H1 (cell line): ENCODE data around the gene CD52. TPM values are rescaled to one million over a fixed set of nuclear protein-coding genes. Genes with fewer than 3 reads are reported as not detected.

Source experiments
- CHD2 ChIP-seq: IDR thresholded peaks from 2 replicates; pipeline ENCODE4 v1.6.1; 2012; ENCODE audit warnings: low read length, improper control_type of control experiment
- FOSL1 ChIP-seq: IDR thresholded peaks from 2 replicates; pipeline ENCODE4 v1.6.1; 2011; ENCODE audit warnings: mild to moderate bottlenecking, low read depth, low read length, moderate library complexity; ENCODE audit not compliant: insufficient read depth
- GTF2F1 ChIP-seq: IDR thresholded peaks from 2 replicates; pipeline ENCODE4 v1.6.1; 2012; ENCODE audit warnings: low read depth, low read length, improper control_type of control experiment, borderline replicate concordance
- RXRA ChIP-seq: IDR thresholded peaks from 2 replicates; pipeline ENCODE4 v1.6.1; 2011; ENCODE audit warnings: low read depth, mild to moderate bottlenecking, low read length, moderate library complexity; ENCODE audit not compliant: insufficient read depth
- SIRT6 ChIP-seq: IDR thresholded peaks from one replicate; pipeline ENCODE4 v1.7.1; 2012; ENCODE audit warnings: low read length, inconsistent platforms
- TCF12 ChIP-seq: IDR thresholded peaks from 2 replicates; pipeline ENCODE4 v1.6.1; 2011; ENCODE audit warnings: low read depth, mild to moderate bottlenecking, low read length
- polyA plus RNA-seq, 7 experiments: library from polyadenylated mRNA; depleted of rRNA in 3 of 7; stranded (reverse) in 5 of 7; unstranded in 2 of 7; fragments of >200 nt in 5 of 7; fragments of 200-250 nt in 2 of 7; gene quantifications; 1 replicate in 5 of 7; 2 replicates in 1 of 7; 4 replicates in 1 of 7; pipeline versions ENCODE4 v1.2.1 to v1.2.3, GENCODE V29; 2011 to 2013; ENCODE audit warnings: missing spikeins in 2 of 7, mixed read lengths in 2 of 7
- total RNA-seq: library from RNA; stranded (reverse); fragmentation: NEBNext Ultra II Directional; extraction: Animal tissue kit (Norgen Biotek cat#: 25700); gene quantifications from 2 replicates; pipeline ENCODE4 v1.2.1, GENCODE V29; 2021

CD52 gene
- total and polyA plus RNA-seq, 2 of the 8 experiments (the other 6 are each of a cell fraction or from before 2014, with no cell fraction given) = 2.4 to 3.1 TPM

DNA sequence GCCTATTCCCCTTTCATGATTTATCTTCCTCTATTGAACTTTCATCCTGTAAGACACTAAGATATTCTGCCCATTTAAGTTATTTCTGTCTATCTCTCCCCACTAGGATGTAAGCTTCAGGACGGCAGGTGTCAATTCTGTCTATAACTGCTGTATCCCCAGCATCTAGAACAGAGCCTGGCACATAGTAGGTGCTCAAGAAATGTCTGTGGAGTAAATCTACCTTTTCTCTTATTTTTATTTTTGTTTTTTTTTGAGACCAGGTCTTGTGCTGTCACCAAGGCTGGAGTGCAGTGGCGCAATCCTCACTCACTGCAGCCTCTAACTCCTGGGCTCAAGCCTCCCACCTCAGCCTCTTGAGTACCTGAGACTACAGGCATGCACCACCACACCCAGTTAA lies 5.6 kb downstream of the CD52 start (continued):
- no peak for TF ChIP-seq RXRA
- TF ChIP-seq FOSL1 = no peak
- TF ChIP-seq CHD2 = no peak
- no peak for TF ChIP-seq SIRT6
- TF ChIP-seq GTF2F1 = no peak
- TF ChIP-seq TCF12 = no peak
